GM15510 (cell line): Measurements from ENCODE around the gene DCDC1.

Experiments used
- POLR2A ChIP-seq: IDR thresholded peaks from 3 replicates; pipeline ENCODE4 v1.6.1; 2011; ENCODE audit warnings: borderline replicate concordance; ENCODE audit not compliant: insufficient read length; ENCODE audit errors: extremely low read depth

DCDC1 gene

GRCh38 chr11:31214372-31214771, 155.2 kb downstream of the DCDC1 start:
- TF ChIP-seq POLR2A = no peak

DNA sequence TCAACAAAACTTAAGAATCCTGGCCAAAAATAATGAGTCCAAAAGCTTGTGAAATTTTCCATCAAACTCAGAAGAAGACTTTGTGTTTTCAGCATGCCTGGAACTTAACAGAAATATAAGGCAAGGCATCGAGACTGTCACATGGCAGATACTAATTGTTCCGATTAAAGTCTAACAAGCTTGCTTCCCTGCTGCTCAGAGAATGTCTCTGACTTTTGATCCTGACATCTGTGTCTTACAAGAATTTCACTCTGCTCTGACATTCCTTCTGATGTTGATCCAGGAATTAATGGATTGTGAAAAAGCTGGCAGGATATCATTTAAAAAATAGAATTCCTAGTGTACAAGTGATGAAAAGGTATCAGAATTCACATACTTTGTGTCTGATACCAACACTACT, 170.2 kb downstream of the DCDC1 start:
- no peak for TF ChIP-seq POLR2A

DNA sequence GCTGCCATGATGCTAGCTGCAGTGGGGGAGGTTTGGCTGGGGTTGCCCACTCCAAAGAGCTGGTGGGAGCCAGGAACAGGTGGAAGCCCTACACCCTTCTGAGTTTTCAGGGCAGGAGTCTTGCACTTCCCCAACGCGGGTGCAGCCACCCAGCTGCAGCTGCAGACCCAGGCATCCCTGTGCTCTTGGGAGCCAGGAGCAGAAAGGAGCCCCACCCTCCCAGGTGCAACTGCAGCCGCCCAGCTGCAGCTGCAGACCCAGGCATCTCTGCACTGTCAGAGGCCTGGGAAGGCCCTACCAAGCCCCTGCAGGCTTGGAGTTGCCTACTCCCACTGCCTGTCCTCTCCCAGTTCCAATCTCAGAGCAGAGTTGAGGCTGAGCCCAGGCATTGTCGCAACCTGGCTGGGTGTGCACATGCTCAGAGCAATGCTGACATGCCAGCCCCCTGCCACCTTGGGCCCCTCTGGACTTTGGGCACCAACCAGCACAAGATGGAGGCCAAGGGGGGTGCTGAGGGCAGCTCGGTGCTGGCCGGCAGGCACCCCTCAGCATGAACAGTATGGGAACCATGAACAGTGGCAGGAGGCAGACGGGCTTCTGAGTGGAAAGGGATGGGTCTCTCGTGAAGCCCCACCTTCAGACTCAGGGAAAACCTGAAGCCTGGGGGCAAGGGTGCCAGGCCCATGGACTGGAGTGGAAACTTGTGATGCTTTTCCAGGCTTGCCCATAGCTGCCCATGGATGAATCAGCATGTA, 195.4 kb downstream of the DCDC1 start:
- no peak for TF ChIP-seq POLR2A

GRCh38 chr11:31160504-31161422, 208.8 kb downstream of the DCDC1 start:
- no peak for TF ChIP-seq POLR2A

GRCh38 chr11:31150841-31151240, 218.7 kb downstream of the DCDC1 start:
- TF ChIP-seq POLR2A = no peak

DNA sequence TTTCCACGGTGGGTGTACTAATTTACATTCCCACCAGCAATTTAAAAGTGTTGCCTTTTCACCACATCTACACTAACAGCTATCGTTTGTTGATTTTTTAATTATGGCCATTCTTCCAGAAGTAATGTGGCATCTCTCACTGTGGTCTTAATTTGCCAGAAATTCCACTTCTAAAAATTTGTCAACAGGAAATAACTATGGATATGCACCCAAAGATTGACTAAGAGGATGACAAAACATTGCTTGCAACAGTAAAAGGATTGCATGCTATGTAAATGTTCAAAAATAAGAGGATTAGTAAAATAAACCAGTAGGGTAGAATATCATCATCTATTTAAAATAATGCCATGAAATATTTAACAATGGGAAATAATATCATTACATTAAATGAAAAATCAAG, 219.5 kb downstream of the DCDC1 start:
- TF ChIP-seq POLR2A = no peak

DNA sequence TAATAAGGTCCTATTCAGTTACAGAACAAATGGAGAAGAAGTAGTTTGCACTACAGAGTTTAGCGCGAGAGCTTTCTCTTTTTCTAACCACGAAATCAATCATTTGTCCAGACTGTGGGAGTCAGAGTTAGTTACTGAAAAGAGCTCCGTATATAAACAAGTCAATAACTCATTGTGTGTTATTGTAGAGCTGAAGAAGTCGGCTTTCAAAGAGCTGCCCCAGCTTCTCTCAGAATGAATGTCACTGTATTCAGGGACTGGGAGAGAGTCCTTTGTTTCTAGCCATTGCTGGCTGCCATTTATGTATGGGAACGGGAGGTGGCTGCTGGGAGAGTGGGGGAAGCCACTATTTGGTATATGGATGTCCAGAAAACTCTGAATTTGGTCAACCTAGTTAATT, 227.8 kb downstream of the DCDC1 start:
- TF ChIP-seq POLR2A = no peak

DNA sequence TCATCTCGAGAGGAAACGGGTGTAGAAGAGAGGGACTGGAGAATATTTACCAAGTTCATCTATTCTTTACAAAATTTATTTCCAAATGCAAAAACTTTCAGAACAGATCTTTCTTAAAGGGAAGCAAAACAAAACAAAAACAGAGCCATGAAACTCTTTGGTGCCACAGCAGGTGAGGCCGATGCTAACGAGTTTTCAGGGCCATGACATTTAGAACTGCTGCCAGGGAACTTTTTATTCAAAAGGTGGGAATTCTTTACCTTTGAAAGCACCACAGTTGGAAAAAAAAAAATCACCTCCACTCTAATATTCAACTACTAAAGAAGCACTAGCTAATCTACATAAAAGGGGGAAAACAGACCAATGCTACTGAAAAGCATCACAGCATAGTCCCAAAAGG, 230.1 kb downstream of the DCDC1 start:
- no peak for TF ChIP-seq POLR2A

- TF ChIP-seq POLR2A = no peak
Observed at GRCh38 chr11:31132531-31133421, 236.8 kb downstream of the DCDC1 start.

DNA sequence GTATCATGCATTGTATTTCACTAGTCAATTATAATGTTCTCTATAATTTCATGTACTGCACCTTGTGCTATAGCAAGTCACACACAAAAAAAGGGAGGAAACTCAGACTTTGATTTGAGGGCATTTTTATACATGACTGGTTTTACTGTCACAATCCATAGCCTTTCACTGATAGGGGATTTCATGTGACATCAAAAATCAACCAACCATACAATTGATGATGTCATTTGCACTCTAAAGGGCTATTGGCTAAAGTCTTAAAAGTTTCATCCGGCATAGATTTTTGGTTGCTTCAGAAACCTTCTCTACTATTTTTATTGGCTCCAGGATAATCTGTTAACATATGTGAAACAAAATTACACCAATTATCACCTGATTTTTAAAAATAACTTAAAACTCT, 237.8 kb downstream of the DCDC1 start:
- no peak for TF ChIP-seq POLR2A

DNA sequence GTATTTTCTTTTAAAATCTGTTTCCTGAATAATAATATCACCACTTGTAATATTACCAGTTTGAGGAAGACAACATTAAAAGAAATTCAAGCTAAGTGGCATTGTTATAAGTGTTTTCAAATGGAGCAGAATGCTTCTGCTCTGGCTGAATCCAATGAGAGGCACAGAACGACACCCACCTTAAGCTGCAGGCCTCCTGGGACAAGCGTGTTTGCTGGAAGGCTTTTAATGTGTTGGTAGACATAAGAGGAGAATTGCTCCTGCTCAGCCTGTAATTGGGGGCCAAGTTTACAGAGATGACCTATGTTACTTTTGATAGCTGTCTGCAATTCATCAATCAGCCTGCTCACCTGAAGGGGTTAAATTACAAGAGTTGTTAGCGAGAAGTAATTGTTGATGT, 242.2 kb downstream of the DCDC1 start:
- TF ChIP-seq POLR2A = no peak

GRCh38 chr11:31120428-31120827, 249.1 kb downstream of the DCDC1 start:
- no peak for TF ChIP-seq POLR2A

- no peak for TF ChIP-seq POLR2A
Observed at GRCh38 chr11:31118566-31118965, 251.0 kb downstream of the DCDC1 start.

DNA sequence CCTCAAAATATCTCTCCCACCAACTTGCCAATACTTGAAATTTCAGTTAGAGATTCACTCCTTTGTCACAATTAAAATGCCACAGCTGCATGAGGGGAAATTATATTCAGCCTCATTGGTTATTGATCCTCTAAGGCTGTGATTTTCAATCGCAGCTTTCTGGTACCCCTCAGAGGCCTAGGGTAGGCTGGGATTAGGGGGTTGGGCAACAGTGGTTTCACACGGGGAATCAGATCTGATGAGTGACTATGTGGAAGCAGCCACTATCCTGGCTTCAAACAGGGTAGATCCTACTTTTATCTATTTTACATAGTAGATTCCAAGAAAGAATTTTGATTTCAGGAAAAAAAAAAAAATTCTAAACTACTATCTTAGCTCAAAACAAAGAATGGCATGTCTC, 252.5 kb downstream of the DCDC1 start:
- TF ChIP-seq POLR2A = no peak

DNA sequence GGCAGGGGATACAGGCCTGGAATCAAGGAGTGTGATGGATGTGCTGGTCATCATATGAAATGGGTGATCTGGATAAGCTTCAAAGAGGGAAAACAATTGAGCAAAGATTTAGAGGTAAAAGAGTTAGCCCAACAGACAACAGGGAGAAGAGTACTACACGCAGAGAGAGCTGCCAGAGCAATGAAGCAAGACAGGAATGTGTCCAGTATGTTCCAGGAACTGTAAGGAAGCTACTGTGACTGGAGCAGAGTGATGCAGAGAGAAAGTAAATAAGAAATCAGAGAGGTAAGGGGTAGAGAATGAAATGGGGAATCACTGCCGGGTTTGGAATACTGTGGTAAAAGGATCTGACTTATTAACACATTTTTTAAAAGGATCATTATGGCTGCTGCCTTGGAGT, 255.1 kb downstream of the DCDC1 start:
- no peak for TF ChIP-seq POLR2A
